KMS-11 (cell line): ENCODE measurements around the gene PLIN3.
"Not testable (repeated sequence)": the region's sequence is repeated elsewhere in the genome, so short reads cannot be mapped to it uniquely, and the experiment has no call there.

ENCODE experiments used
- H2AFZ ChIP-seq: fragments of 200-600 bp; sonication (generic); 2 replicates; pipeline ENCODE4 v1.6.1; 2016; ENCODE audit warnings: antibody characterized with exemption, mixed run types, low read depth
- H3K27ac ChIP-seq: fragments of 200-600 bp; sonication (generic); 2 replicates; pipeline ENCODE4 v1.6.1; 2016; ENCODE audit warnings: mild to moderate bottlenecking, mixed run types
- H3K27me3 ChIP-seq: fragments of 200-600 bp; sonication (generic); 2 replicates; pipeline ENCODE4 v1.6.1; 2017; ENCODE audit warnings: mild to moderate bottlenecking, low read depth, mixed run types, moderate library complexity; ENCODE audit not compliant: insufficient read depth
- H3K36me3 ChIP-seq: fragments of 200-600 bp; sonication (generic); 2 replicates; pipeline ENCODE4 v1.6.1; 2017; ENCODE audit warnings: mild to moderate bottlenecking, mixed run types; ENCODE audit not compliant: insufficient read depth
- H3K4me1 ChIP-seq: fragments of 200-600 bp; sonication (generic); 2 replicates; pipeline ENCODE4 v1.6.1; 2016; ENCODE audit warnings: mild to moderate bottlenecking, low read depth, mixed run types; ENCODE audit not compliant: poor library complexity, severe bottlenecking
- H3K4me2 ChIP-seq: fragments of 200-600 bp; sonication (generic); 2 replicates; pipeline ENCODE4 v1.7.0; 2016; ENCODE audit warnings: mild to moderate bottlenecking, mixed run types
- H3K4me3 ChIP-seq: fragments of 200-600 bp; sonication (generic); IDR thresholded peaks from 2 replicates; pipeline ENCODE4 v1.6.1; 2017; ENCODE audit warnings: low read depth, low read length, mixed read lengths; ENCODE audit not compliant: insufficient read depth
- H3K79me2 ChIP-seq: fragments of 200-600 bp; sonication (generic); 2 replicates; pipeline ENCODE4 v1.6.1; 2016; ENCODE audit warnings: low read depth, mixed run types; ENCODE audit not compliant: insufficient read depth
- H3K9ac ChIP-seq: fragments of 200-600 bp; sonication (generic); 2 replicates; pipeline ENCODE4 v1.6.1; 2016; ENCODE audit warnings: mild to moderate bottlenecking, mixed run types
- H4K20me1 ChIP-seq: fragments of 200-600 bp; sonication (generic); 2 replicates; pipeline ENCODE4 v1.6.1; 2016; ENCODE audit warnings: mild to moderate bottlenecking, mixed run types; ENCODE audit not compliant: insufficient read depth
- CTCF ChIP-seq: fragments of 200-600 bp; sonication (generic); conservative IDR thresholded peaks from 2 replicates; pipeline ENCODE4 v1.6.1; 2017; ENCODE audit warnings: low read depth, mild to moderate bottlenecking, antibody characterized with exemption, low read length, moderate library complexity, mixed read lengths

The PLIN3 gene

GRCh38 chr19:4800591-4801081 is 66.8 kb downstream of the PLIN3 start:
- Histone ChIP-seq H3K27ac (no peak overlapping the region), H3K9ac (no peak overlapping the region), H2AFZ (no peak overlapping the region)

GRCh38 chr19:4795400-4795799 is 72.1 kb downstream of the PLIN3 start:
- no peak overlapping the region for H3K4me2 ChIP-seq

More at GRCh38 chr19:4800591-4801081, 66.8 kb downstream of the PLIN3 start:
- Histone ChIP-seq H3K4me1 (no peaks in the 10 kb centered on the region), H3K27me3 (no peaks in the 10 kb centered on the region), H3K4me2 (no peak overlapping the region), H3K4me3 (no peak overlapping the region), H3K36me3 (no peaks in the 10 kb centered on the region), H4K20me1 (no peaks in the 10 kb centered on the region), H3K79me2 (no peaks in the 10 kb centered on the region)
- TF ChIP-seq CTCF, result no peak

GRCh38 chr19:4794971-4795370 is 72.5 kb downstream of the PLIN3 start:
- Histone ChIP-seq H3K4me2 (no peak overlapping the region), H2AFZ (no peak overlapping the region), H3K9ac (no peak overlapping the region), H4K20me1 (no peaks in the 10 kb centered on the region), H3K79me2 (peaks cover 35% of the 10 kb centered on the region), H3K36me3 (no peaks in the 10 kb centered on the region; the same call in 1 of the 2 replicates), H3K27ac (no peak overlapping the region), H3K4me3 (no peak overlapping the region), H3K27me3 (no peaks in the 10 kb centered on the region), H3K4me1 (no peaks in the 10 kb centered on the region)
- no peak for TF ChIP-seq CTCF

More at GRCh38 chr19:4795400-4795799, 72.1 kb downstream of the PLIN3 start:
- no peak for TF ChIP-seq CTCF
- Histone ChIP-seq H3K9ac (no peak overlapping the region), H3K27ac (no peak overlapping the region), H4K20me1 (no peaks in the 10 kb centered on the region), H3K27me3 (no peaks in the 10 kb centered on the region), H3K36me3 (no peaks in the 10 kb centered on the region; the same call in 1 of the 2 replicates), H2AFZ (no peak overlapping the region), H3K4me3 (no peak overlapping the region), H3K4me1 (no peaks in the 10 kb centered on the region), H3K79me2 (peaks cover 35% of the 10 kb centered on the region)

GRCh38 chr19:4793278-4793677 is 74.2 kb downstream of the PLIN3 start:
- H3K4me3 ChIP-seq, H4K20me1 ChIP-seq, H3K27ac ChIP-seq, H3K36me3 ChIP-seq, H3K27me3 ChIP-seq, H3K4me1 ChIP-seq, H2AFZ ChIP-seq, H3K9ac ChIP-seq, H3K4me2 ChIP-seq: not testable (repeated sequence)
- H3K79me2 ChIP-seq, result peaks cover 35% of the 10 kb centered on the region

GRCh38 chr19:4792866-4793195 is 74.6 kb downstream of the PLIN3 start:
- not testable (repeated sequence) for H3K36me3 ChIP-seq, H3K4me1 ChIP-seq, H3K4me2 ChIP-seq, H3K9ac ChIP-seq, H3K27me3 ChIP-seq, H4K20me1 ChIP-seq, H3K4me3 ChIP-seq, H3K27ac ChIP-seq, H2AFZ ChIP-seq
- H3K79me2 ChIP-seq, result peaks cover 35% of the 10 kb centered on the region

GRCh38 chr19:4792019-4792865 is 75.2 kb downstream of the PLIN3 start:
- H3K27ac ChIP-seq, result peak overlapping the region; percentile 91
- H3K4me2 ChIP-seq, result peak overlapping the region; percentile 89
- H3K9ac ChIP-seq, result peak overlapping the region; percentile 98
- H3K36me3 ChIP-seq, H3K4me1 ChIP-seq, H3K27me3 ChIP-seq, H4K20me1 ChIP-seq, H3K4me3 ChIP-seq: not testable (repeated sequence)
- H2AFZ ChIP-seq, result peak overlapping the region; percentile 71
- H3K79me2 ChIP-seq, result peaks cover 35% of the 10 kb centered on the region
